NT2/D1 (cell line): ENCODE measurements around the gene NTNG1.
A peak's percentile ranks its signal among the peaks of the same experiment; 100 is the strongest.

Experiments used
- DNase-seq: peaks from one replicate; pipeline ENCODE4 v3.0.0-alpha.2; 2011; ENCODE audit warnings: low read depth, low spot score
- H3K27me3 ChIP-seq: 2 replicates; pipeline ENCODE4 v1.6.0; 2011; ENCODE audit warnings: mild to moderate bottlenecking; ENCODE audit not compliant: insufficient read length, insufficient read depth
- H3K36me3 ChIP-seq: 2 replicates; pipeline ENCODE4 v1.6.1; 2011; ENCODE audit warnings: mild to moderate bottlenecking, low read length, mixed read lengths; ENCODE audit not compliant: insufficient read depth, insufficient read length
- H3K4me1 ChIP-seq: 2 replicates; pipeline ENCODE4 v1.5.1; 2011; ENCODE audit not compliant: insufficient read depth, insufficient read length
- H3K4me3 ChIP-seq: 2 replicates; pipeline ENCODE4 v1.5.1; 2011; ENCODE audit warnings: low read depth; ENCODE audit not compliant: insufficient read length
- H3K9ac ChIP-seq: 2 replicates; pipeline ENCODE4 v1.6.0; 2011; ENCODE audit warnings: low read depth; ENCODE audit not compliant: insufficient read length
- H3K9me3 ChIP-seq: 2 replicates; pipeline ENCODE4 v1.5.1; 2011; ENCODE audit warnings: mild to moderate bottlenecking, low read length; ENCODE audit not compliant: insufficient read depth
- SUZ12 ChIP-seq: IDR thresholded peaks from 2 replicates; pipeline ENCODE4 v1.6.1; 2011; ENCODE audit not compliant: insufficient read length, insufficient read depth; ENCODE audit errors: extremely low read depth
- YY1 ChIP-seq: IDR thresholded peaks from 2 replicates; pipeline ENCODE4 v1.6.1; 2011; ENCODE audit not compliant: insufficient read length, insufficient read depth
- ZNF274 ChIP-seq: IDR thresholded peaks from 2 replicates; pipeline ENCODE4 v1.6.1; 2011; ENCODE audit warnings: mild to moderate bottlenecking, low read depth, low read length

NTNG1 gene

DNA sequence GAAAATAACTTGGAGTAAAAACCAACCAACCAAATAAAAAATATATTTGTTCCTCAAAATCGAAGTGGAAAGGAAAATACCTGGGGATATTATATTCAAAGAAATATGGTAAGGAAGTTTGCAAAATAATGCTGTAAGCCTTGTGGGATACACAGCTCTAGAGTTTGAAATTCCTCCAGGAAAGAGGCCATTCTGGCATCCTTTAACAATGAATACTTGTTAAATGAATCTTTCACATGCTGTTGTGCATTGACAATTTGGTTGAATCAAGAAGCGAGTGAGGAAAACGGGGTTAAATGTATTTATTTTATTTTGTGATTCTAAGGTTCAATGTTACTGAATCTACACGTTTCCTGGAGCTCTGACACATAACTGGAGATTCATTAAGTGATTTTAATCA lies 30.5 kb upstream of the NTNG1 start:
- Histone ChIP-seq H3K36me3 (no peaks in the 10 kb centered on the region), H3K27me3 (no peaks in the 10 kb centered on the region), H3K4me3 (no peak overlapping the region), H3K9me3 (no peaks in the 10 kb centered on the region), H3K4me1 (no peaks in the 10 kb centered on the region), H3K9ac (no peak overlapping the region)
- no peak for TF ChIP-seq SUZ12
- TF ChIP-seq YY1, result no peak
- TF ChIP-seq ZNF274, result no peak
- no peak for DNase-seq

GRCh38 chr1:107116306-107116790 lies 24.5 kb upstream of the NTNG1 start:
- Histone ChIP-seq H3K4me3 (no peak overlapping the region), H3K4me1 (no peaks in the 10 kb centered on the region), H3K9ac (no peak overlapping the region), H3K27me3 (no peaks in the 10 kb centered on the region), H3K9me3 (no peaks in the 10 kb centered on the region), H3K36me3 (no peaks in the 10 kb centered on the region)
- TF ChIP-seq ZNF274 (no peak), YY1 (no peak), SUZ12 (no peak)
- no peak for DNase-seq

DNA sequence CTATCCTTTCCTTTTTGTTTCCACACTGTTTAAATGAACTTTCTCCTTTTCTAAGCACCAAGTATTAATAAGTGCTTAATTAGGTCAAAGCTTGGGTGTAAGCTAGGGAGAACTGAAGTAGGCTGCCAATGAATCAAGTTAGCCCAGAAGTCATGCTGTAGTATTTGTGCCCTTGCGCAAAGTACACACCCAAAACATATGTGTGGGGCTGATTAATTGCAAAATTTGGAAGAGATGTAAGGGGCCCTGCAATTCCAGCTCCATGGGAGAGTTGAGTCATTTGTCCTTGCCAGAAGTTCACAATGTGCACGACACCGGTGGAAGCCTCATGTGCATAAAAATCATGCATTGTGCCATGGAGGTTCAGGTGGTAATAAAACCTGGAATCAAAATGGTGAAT lies 18.6 kb upstream of the NTNG1 start:
- H3K27me3 ChIP-seq, result no peaks in the 10 kb centered on the region
- no peak overlapping the region for H3K9ac ChIP-seq
- H3K36me3 ChIP-seq, result no peaks in the 10 kb centered on the region
- no peaks in the 10 kb centered on the region for H3K4me1 ChIP-seq
- no peak overlapping the region for H3K4me3 ChIP-seq
- TF ChIP-seq ZNF274 (no peak), SUZ12 (no peak), YY1 (no peak)
- no peak for DNase-seq
- H3K9me3 ChIP-seq, result no peaks in the 10 kb centered on the region

GRCh38 chr1:107123741-107124140 lies 17.1 kb upstream of the NTNG1 start:
- H3K27me3 ChIP-seq, result no peaks in the 10 kb centered on the region
- H3K36me3 ChIP-seq, result no peaks in the 10 kb centered on the region
- no peak overlapping the region for H3K4me3 ChIP-seq
- H3K9me3 ChIP-seq, result no peaks in the 10 kb centered on the region
- H3K4me1 ChIP-seq, result no peaks in the 10 kb centered on the region
- DNase-seq, result no peak
- no peak for TF ChIP-seq YY1
- TF ChIP-seq ZNF274, result no peak
- no peak for TF ChIP-seq SUZ12
- H3K9ac ChIP-seq, result no peak overlapping the region

DNA sequence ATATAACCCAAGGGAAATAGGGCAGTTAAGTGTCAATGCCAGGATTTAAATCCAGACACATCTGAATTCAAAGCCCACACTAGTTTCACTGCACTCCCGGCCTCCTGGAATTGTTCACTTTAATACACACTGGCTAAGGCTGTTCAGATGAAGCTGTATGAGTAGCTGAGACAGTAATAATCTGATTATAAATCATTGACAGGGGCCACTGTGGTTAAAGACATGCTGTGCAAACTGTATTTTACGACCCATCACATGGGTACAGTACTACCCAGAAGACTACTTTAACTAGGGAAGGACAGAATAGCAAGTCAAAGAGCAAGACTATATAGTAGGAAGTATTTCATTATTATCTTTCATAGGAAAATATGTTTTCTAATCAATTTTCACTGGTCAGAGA lies 16.1 kb upstream of the NTNG1 start:
- DNase-seq, result no peak
- Histone ChIP-seq H3K9ac (no peak overlapping the region), H3K9me3 (no peaks in the 10 kb centered on the region), H3K36me3 (no peaks in the 10 kb centered on the region), H3K4me1 (no peaks in the 10 kb centered on the region), H3K4me3 (no peak overlapping the region), H3K27me3 (no peaks in the 10 kb centered on the region)
- TF ChIP-seq SUZ12 (no peak), ZNF274 (no peak), YY1 (no peak)

DNA sequence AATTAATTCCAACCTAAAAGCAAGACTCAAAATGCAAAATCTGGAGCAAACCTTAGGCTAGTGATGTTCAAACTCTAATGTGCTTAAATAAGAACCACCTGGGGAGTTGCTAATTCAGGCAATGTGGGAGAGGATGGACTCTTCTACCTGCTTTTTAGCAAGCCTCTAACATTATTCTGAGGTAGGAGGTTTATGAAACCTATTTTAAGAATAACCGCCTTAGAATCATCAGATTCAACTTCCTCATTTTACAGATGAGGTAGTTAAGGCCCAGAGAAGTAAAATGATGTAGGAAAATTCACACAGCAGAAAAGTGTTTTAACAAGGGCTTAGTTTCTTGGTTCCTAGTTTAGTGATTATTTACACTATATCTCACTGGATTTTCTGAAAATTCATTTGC lies 8.6 kb upstream of the NTNG1 start:
- H3K4me3 ChIP-seq, result no peak overlapping the region
- H3K9ac ChIP-seq, result no peak overlapping the region
- no peak for DNase-seq

GRCh38 chr1:107132780-107133179 lies 8.1 kb upstream of the NTNG1 start:
- H3K9ac ChIP-seq, result no peak overlapping the region
- TF ChIP-seq SUZ12, result no peak
- TF ChIP-seq ZNF274, result no peak
- no peak for TF ChIP-seq YY1
- no peak overlapping the region for H3K4me3 ChIP-seq
- no peaks in the 10 kb centered on the region for H3K27me3 ChIP-seq
- DNase-seq, result no peak
- H3K36me3 ChIP-seq, result no peaks in the 10 kb centered on the region
- H3K9me3 ChIP-seq, result no peaks in the 10 kb centered on the region
- H3K4me1 ChIP-seq, result no peaks in the 10 kb centered on the region

More for the DNA sequence above, 8.6 kb upstream of the NTNG1 start:
- Histone ChIP-seq H3K36me3 (no peaks in the 10 kb centered on the region), H3K9me3 (no peaks in the 10 kb centered on the region), H3K4me1 (no peaks in the 10 kb centered on the region), H3K27me3 (no peaks in the 10 kb centered on the region)
- TF ChIP-seq SUZ12 (no peak), ZNF274 (no peak), YY1 (no peak)

GRCh38 chr1:107135463-107135862 lies 5.4 kb upstream of the NTNG1 start:
- H3K4me3 ChIP-seq, result no peak overlapping the region
- DNase-seq, result peak; percentile 50
- no peaks in the 10 kb centered on the region for H3K36me3 ChIP-seq
- TF ChIP-seq ZNF274 (no peak), SUZ12 (no peak), YY1 (no peak)
- no peak overlapping the region for H3K9ac ChIP-seq
- H3K27me3 ChIP-seq, result peaks cover 10% of the 10 kb centered on the region
- H3K4me1 ChIP-seq, result no peaks in the 10 kb centered on the region
- no peaks in the 10 kb centered on the region for H3K9me3 ChIP-seq
